ENCODE results near the gene TRMT44. TPM values are rescaled to one million over a fixed set of nuclear protein-coding genes. Genes with fewer than 3 reads are reported as not detected.
A peak's percentile ranks its signal among the peaks of the same experiment; 100 is the strongest.
"Not testable (repeated sequence)": the region's sequence is repeated elsewhere in the genome, so short reads cannot be mapped to it uniquely, and the experiment has no call there.

Gene TRMT44
- total RNA-seq, 1 experiment from 2014 or later: 12.6 TPM

DNA sequence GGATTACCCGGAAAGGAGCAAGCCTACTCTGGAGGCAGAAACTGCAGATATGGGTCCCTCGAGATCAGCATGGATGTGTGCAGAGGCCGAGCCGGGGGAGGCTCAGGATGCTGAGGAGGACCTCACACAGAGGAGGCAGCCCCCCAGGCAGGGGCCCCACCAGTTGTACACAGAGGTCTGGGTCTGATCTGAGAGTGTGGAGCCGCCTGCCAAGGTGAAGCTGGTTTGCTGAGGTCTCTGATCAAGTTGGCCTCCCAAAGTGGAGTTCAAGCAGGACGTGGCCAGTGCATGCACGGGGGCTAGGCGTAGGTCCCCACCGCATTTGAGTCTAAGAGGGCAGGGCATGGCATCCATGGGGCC lies 35.1 kb upstream of the TRMT44 start:
- DNase-seq (ENCODE audit: low read depth): no peak

DNA sequence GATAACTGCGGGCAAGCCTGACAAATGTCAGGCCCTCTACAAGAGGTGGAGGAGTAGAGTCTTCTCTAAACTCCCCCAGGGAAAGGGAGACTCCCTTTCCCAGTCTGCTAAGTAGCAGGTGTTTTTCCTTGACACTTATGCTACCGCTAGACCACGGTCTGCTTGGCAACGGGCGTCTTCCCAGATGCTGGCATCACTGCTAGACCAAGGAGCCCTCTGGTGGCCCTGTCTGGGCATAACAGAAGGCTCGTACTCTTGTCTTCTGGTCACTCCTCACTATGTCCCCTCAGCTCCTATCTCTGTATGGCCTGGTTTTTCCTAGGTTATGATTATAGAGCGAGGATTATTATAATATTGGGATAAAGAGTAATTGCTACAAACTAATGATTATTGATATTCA lies 33.7 kb upstream of the TRMT44 start:
- DNase-seq (ENCODE audit: low read depth): peak; percentile 46

DNA sequence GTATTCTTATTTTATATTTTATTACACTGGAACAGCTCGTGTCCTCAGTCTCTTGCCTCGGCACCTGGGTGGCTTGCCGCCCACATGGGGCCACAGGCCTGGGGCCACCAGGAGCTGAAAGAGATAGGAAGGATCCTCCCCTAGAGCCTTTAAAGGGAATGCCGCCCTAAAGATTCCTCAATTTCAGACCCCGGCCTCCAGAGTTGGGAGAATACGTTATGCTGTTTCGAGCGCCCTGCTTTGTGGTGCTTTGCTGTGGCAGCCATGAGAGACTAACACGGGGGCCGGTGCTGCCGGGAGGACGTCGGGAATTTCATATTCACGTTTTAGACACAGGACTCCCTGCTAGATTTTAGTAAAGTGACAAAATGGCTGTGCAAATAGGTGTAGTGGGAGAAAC lies 33.3 kb upstream of the TRMT44 start:
- DNase-seq (ENCODE audit: low read depth): no peak

DNA sequence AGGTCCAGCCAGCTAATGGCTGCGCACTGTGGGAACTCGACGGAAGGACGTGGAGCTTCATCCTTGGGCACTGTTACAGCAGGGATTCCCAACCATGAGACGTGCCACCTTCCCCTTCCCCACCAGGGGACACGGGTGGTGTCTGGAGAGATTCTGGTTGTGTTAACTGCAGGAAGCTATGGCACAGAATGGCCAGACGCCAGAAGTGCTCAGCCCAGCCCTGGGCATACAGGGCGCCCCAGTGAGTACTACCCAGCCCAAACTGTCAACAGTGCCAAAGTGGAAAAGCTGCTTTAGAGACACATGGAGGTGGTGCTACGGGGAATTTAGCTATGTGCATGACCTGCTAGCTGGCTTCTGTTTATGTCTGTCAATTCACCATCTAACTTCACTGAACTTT lies 32.8 kb upstream of the TRMT44 start:
- DNase-seq (ENCODE audit: low read depth): no peak

DNA sequence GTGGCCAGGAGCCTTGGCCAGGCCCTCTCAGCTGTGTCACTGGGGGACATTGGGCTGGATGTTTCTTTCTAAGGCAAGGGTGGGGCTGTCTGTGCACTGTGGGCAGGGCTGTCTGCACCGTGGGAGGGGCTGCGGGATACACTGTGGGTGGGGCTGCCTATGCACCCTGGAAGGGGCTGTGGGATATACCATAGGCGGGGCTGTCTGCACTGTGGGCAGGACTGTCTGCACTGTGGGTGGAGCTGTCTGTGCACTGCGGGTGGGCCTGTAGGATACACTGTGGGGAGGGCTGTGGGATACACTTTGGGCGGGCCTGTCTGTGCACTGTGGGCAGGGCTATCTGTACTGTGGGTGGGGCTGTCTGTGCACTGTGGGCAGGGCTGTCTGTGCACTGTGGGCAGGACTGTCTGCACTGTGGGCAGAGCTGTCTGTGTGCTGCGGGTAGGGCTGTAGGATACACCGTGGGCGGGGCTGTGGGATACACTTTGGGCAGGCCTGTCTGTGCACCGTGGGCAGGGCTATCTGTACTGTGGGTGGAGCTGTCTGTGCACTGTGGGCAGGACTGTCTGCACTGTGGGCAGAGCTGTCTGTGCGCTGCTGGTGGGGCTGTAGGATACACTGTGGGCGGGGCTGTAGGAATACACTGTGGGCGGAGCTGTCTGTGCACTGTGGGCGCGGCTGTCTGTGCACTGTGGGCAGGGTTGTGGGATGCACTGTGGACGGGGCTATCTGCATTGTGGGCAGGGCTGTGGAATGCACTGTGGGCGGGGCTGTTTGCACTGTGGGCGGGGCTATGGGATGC lies 31.1 kb upstream of the TRMT44 start:
- DNase-seq (ENCODE audit: low read depth): peak; percentile 41

DNA sequence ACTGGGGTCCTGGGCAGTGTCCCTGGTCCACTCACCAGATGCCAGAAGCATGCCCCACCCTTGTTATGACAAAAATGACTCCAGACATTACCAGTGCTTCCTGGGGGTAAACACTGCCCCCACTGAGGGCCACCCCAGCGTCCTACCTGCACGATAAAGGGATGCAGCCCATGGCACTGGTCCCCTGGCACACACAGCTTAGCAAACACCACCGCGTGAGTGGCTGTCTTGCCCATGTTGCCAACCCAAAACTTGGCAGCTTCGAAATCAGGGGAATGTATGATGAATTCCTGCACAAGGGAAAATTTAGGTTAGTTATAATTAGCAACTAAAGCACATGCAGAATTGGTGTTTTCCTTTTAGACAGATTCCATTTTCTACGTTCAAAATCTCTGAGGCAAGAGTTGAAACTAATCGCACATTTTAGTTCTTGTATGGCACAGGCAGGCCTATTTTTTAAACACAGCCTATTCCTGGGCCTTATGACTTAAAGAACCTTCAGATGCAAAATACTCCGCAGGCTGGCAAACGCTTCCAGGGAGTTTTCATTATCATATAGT lies 30.4 kb upstream of the TRMT44 start:
- DNase-seq (ENCODE audit: low read depth): no peak

DNA sequence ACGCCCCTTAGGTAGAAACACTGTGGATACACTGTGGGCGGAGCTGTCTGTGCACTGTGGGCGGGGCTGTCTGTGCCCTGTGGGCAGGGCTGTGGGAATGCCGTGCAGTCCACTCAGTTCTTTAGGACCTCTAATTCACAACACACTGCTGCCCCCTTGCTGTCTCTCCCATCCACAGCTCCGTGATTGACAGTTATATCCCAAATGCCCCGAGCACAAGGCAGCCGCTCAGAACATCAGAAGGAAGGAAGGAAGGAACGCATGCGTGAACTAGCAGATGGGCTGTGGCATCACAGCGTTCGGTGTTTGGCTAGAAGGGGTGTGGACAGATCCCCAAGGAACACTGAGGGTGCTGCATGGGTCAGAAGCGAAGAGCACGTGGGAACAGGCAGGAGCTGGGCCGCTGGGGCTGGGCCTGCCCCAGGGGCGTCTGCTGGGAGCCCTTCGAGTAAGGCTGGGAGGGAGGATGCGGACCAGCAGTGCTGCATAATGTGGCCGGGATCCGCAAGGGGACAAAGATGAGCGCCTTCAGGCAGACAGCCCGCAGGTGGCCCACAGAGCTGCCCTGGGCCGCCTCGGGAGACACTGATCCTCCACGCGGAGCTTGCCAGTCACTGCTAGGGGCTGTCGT lies 29.8 kb upstream of the TRMT44 start:
- peak; percentile 53 for DNase-seq (ENCODE audit: low read depth)

DNA sequence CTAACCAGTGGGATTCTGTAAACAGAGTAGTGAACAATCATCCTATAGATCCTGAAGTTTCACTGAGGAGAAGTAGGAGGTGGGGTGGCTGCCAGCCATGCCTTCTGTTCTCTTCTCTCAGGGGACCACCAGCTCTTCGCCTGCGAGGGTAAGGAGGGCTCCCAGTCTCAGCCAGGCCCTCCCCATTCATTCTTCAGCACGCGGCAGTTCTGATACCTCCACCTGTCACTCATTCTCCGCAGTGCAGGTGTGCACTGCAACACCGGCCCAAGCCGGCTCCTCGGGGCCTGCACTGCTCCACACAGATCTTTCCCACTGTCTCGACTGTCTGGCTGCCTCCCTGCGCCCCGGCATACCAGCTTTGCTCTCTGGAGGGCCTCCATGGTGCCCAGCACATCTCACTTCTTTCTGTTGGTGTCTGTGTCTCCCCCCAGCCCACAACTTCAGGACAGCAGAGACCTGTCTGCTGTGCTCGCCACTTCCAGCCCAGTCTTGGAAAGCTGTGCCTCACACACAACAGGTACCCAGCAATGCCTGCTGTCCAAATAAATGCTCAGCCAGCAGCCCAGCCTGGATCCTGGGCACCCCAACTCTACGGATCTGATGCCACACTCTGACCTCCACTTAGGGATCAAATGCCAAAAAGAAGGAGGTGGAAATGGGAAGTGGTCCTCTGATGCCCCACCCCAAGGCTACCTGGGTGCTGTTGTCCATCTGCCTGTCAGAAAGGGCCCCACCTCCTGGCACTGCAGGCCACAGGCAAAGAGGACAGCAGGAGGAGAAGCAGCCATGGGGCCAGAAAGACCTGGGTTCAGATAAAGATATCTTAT lies 29.0 kb upstream of the TRMT44 start:
- no peak for DNase-seq (ENCODE audit: low read depth)

DNA sequence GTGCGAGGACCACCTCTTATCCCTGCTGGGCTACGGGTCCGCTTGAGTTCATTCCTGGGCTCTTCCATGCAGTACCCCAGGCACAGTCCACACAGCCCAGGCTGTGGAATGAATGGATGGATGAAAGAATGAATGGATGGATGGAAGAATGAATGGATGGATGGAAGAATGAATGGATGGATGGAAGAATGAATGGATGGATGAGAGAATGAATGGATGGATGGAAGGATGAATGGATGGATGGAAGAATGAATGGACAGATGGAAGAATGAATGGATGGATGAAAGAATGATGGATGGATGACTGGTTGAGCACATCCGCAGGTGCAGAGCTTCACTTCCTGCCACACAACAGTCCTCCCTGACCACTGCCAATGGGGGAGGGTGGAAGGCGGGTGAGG lies 28.3 kb upstream of the TRMT44 start:
- no peak for DNase-seq (ENCODE audit: low read depth)

DNA sequence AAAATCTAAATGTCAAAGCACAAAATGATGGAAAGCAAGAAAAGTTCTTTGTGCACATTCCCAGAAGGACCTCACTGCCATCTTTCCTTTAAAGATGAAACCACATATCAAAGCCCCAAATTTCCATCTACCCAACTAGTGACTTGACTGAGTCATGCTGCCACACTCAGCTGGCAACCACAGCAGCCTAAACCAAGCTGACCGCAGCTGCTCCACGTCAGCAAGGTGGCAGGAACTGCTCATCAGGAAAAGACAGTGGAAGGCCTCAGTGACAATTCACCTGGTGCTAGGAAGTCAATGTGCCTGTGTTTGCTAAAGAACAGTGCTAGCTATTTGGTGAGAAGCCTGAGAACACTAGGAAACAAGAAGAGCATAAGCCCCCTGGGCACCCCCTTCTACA lies 26.2 kb upstream of the TRMT44 start:
- DNase-seq (ENCODE audit: low read depth): no peak

DNA sequence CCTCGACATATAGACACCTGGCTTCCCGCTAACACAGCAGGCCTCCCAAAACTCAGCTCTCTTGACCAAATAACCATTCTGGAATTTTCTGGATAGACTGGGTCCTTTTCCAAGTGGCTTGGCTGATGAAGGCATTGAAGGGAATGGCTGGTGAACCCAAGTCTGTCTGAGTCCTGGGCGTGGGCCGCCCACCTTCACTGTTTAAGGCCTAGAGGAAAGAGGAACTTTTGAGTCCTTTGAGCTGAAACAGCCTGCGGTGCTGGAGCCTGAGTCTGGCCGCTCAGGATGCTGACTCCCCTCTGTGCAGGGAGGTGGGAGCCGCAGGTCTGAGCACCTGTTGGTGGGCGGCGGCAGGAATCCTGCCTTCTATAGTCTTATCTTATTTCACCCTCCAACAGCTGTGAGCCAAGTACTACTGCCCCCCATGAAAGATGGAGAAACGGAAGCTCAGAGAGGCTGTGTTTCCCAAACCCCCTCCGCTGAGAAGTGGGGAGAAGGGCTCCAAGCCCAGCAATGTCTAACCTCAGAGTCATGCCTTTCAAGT lies 23.4 kb upstream of the TRMT44 start:
- DNase-seq (ENCODE audit: low read depth): no peak

DNA sequence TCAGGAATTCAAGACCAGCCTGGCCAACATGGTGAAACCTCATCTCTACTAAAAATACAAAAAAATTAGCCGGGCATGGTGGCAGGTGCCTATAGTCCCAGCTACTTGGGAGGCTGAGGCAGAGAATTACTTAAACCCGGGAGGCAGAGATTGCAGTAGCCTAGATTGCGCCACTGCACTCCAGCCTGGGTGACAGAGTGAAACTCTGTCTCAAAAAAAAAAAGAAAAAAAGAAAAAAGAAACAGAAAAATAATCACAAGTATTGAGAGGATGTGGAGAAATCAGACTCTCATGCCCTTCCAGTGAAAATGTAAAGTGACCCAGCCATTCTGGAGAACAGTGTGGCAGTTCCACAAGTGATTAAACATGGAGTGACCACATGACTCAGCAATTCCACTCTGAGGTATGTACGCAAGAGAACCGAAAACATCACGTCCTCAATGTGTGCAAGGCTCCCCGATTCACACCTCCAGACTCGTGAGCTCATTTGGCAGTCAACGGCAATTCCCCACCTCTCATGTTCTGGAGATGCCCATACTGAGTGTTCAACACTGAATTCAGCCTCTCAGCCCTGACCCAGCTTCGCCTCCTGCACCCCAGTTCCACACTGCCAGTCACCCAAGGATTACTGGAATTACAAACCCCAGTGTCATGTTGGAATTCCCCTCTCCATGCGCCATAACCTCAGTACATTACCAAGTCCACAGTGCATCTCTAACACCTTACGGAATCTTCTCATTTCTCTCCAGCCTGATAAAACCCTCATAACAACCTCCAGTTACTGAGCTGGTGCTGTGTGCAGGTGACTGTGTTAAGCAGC lies 21.1 kb upstream of the TRMT44 start:
- peak; percentile 44 for DNase-seq (ENCODE audit: low read depth)

DNA sequence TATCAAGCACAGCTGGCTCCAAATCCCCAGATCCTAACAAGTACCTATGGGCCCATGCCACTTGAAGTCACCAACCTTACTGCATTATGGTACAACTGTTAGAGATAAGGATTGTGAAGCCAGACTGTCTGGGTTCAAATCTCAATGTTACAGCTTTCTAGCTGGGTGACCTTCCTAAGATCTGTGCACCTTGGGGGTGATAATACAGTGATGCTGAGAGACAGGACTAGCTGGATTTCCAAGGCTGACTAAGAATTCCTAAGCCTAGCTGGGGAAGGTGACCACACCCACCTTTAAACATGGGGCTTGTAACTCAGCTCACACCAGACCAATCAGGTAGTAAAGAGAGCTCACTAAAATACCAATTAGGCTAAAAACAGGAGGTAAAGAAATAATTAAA lies 20.4 kb upstream of the TRMT44 start:
- DNase-seq (ENCODE audit: low read depth): not testable (repeated sequence)

DNA sequence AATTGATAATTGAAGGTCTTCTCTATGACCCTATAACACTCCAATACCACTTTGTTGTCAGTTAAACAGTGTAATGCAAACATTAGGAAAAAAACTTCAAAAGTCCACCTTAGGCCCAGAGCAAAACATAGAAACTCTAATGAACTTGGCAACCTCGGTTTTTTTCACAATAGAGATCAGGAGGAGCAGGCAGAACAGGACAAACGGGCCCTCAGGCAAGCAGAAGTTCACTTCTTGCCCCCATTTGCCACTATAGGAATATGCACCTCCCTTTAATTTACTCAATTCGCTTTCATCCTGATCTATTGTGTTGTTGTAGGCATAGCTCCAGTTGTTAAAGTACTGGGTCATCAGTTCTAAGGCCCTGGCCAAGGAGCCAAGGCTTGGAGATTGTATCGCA lies 18.2 kb upstream of the TRMT44 start:
- no peak for DNase-seq (ENCODE audit: low read depth)

DNA sequence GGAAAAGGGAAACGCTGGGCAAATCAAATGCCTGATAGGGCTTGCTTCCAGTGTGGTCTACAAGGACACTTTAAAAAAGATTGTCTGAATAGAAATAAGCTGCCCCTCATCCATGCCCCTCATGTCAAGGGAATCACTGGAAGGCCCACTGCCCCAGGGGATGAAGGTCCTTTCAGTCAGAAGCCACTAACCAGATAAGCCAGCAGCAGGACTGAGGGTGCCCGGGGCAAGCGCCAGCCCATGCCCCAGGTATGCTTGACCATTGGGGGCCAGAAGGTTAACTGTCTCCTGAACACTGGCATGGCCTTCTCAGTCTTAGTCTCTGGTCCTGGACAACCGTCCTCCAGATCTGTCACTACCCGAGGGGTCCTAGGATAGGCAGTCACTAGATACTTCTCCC lies 17.8 kb upstream of the TRMT44 start:
- DNase-seq (ENCODE audit: low read depth): no peak

DNA sequence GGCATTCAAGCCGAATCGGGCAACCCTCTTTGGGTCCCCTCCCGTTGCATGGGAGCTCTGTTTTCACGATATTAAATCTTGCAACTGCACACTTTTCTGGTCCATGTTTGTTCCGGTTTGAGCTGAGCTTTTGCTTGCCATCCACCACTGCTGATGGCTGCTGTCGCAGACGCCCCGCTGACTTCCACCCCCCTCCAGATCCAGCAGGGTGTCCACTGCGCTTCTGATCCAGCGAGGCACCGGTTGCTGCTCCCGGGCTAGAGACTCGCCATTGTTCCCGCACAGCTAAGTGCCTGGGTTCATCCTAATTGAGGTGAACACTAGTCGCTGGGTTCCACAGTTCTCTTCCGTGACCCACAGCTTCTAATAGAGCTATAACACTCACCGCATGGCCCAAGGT lies 13.3 kb upstream of the TRMT44 start:
- no peak for DNase-seq (ENCODE audit: low read depth)

DNA sequence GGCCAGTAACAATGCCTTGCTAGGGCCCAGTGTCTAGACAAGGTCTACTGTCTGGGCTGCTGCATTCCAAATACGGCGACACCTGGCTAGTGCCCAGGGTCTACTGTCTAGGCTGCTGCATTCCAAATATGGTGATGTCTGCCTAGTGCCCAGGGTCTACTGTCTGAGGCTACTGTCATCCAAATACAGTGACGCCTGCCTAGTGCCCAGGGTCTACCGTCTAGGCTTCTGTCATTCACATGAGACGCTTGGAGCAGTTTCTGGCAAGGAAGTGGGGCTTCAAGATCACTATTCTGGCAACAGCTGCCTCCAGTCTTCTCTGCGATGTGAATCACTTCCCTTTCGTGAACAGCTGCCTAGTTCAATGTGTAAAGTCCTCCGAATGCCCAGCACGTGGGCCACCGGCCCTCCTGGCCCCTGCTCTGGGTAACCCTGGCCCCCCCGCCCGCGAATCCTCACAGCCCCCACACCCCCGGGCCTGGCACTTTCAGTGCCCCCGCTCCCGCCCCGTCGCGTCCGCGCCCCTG lies 12.8 kb upstream of the TRMT44 start:
- peak; percentile 74 for DNase-seq (ENCODE audit: low read depth)

DNA sequence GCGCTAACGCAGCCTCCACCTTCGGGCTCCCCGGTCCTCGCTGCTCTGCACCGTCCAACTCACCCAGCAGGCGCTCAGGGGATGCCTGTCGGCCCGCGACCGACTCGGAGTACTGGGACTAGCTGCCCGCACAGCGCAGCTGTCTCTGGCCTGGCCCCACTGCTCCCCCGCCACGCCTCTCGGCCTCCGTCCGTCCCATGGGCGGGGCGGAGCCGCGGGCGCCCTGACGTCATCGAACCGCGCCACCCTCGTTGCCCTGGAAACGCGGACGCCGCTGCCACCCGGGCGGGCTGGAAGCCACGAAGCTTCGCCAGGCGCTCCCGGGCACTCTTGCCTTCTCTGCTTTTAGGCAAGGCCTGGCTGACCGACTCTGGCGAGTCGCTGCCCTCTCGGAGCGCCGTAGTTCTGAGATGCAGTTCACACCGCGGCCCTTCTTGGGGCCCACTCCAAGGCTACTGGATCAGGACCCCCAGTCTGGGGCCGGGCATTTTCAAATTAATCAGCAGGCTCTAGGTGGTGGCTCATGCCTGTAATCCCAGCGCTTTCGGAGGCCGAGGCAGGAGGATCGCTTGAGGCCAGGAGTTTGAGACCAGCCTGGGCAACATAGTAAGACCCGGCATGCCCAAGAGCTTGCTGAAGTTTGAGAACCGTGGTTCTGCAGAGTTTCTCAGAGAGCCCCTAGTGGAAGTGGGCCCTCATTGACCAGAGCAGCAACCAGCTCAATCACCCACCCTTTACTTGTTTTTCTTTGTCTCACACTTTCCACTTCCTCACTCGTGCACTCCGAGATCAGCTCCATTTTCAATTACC lies 12.1 kb upstream of the TRMT44 start:
- peak; percentile 87 for DNase-seq (ENCODE audit: low read depth)

DNA sequence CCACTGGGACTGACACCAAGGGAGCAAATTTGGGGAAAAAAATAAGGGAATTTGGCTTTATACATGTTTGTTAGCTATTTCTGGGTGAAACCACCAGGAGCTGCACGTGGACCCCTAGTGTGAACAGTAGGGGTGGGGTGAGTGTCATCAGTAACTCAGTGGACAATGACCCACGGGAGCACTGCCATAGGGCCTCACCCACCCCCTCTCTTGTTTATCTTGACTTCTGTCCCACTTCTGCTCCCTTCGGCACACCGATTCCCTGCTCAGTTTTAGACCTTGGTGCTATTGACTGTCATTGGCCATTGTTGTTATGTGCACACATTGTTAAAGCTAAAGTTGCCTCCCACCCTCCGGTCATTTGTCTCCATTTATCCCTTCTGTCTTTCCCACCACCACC lies 9.0 kb upstream of the TRMT44 start:
- DNase-seq (ENCODE audit: low read depth): no peak

DNA sequence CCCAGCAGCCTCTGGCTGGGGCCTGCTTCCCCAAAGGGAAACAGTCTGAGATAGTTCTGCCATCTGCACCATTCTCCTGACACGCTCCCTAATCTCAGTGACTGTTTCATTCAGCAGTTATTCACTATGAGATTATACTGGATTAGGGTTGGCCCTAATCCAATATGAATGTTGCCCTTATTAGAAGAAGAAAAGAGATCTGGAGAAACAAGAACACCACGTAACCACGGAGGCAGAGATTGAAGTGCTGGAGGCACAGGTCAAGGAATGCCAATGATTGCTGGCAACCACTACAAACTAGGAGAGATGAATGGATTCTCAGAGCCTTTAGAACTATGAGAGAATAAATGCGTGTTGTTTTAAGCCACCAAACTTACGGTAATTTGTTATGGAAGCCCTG lies 7.4 kb upstream of the TRMT44 start:
- no peak for DNase-seq (ENCODE audit: low read depth)
